Activated B cell treated with CpG ODN at 0.5 μM for 24 hours (primary cell): Measurements from ENCODE around the gene SSR4. TPM values are rescaled to one million over a fixed set of nuclear protein-coding genes. Genes with fewer than 3 reads are reported as not detected.

Experiments used
- ATAC-seq: fragments of 200-7000 bp; cut with Tn5 transposase; one replicate; pipeline ENCODE4 v1.10.0; 2021; ENCODE audit warnings: low read depth, mild to moderate bottlenecking, moderate library complexity
- CTCF ChIA-PET: fragments of 350-600 bp; sonication (Branson Sonifier 250); formaldehyde crosslinking; loops from one replicate; lab custom pipeline; 2021; ENCODE audit warnings: antibody characterized with exemption; lab: Charles Lee
- POLR2A ChIA-PET: fragments of 350-600 bp; sonication (Branson Sonifier 250); formaldehyde crosslinking; loops from one replicate; lab custom pipeline; 2021; ENCODE audit warnings: antibody characterized with exemption; lab: Charles Lee
- DNase-seq: peaks from one replicate; pipeline ENCODE4 v3.0.0; 2022
- H3K27ac Mint-ChIP-seq: one replicate; pipeline ENCODE4 v1.8.0; 2020; ENCODE audit warnings: mixed read lengths
- H3K27me3 Mint-ChIP-seq: one replicate; pipeline ENCODE4 v1.8.0; 2021; ENCODE audit warnings: mixed read lengths
- H3K36me3 Mint-ChIP-seq: one replicate; pipeline ENCODE4 v1.8.0; 2021; ENCODE audit warnings: low read depth, mixed read lengths
- H3K4me1 Mint-ChIP-seq: one replicate; pipeline ENCODE4 v1.8.0; 2021; ENCODE audit warnings: mixed read lengths
- H3K4me3 Mint-ChIP-seq: one replicate; pipeline ENCODE4 v1.8.0; 2020; ENCODE audit warnings: mild to moderate bottlenecking, mixed read lengths
- H3K9me3 Mint-ChIP-seq: one replicate; pipeline ENCODE4 v1.8.0; 2020; ENCODE audit warnings: mixed read lengths
- CTCF ChIP-seq: fragments of 200-600 bp; IDR thresholded peaks from one replicate; pipeline ENCODE4 v1.8.0; 2022; ENCODE audit warnings: antibody characterized with exemption, mild to moderate bottlenecking
- intact Hi-C: fragments of 100-400 bp; cut with micrococcal nuclease; formaldehyde crosslinking; loops from one replicate; pipeline ENCODE4 v1.15.1; 2024
- total RNA-seq: library from RNA; stranded (reverse); gene quantifications from 2 replicates; pipeline ENCODE4 v1.2.3, GENCODE V29; 2022

Gene SSR4
- total RNA-seq, 1 donor from 2014 or later = 160 TPM

GRCh38 chrX:153773218-153773611 lies 21.3 kb upstream of the SSR4 start:
- H3K27ac Mint-ChIP-seq = no peak overlapping the region
- no peaks in the 10 kb centered on the region for H3K9me3 Mint-ChIP-seq
- DNase-seq = no peak
- H3K27me3 Mint-ChIP-seq = no peaks in the 10 kb centered on the region
- intact Hi-C loops = no loop called here
- no peak for ATAC-seq
- no peaks in the 10 kb centered on the region for H3K4me1 Mint-ChIP-seq
- H3K4me3 Mint-ChIP-seq = no peak overlapping the region
- CTCF ChIA-PET = no interaction called here
- POLR2A ChIA-PET = no interaction called here
- no peaks in the 10 kb centered on the region for H3K36me3 Mint-ChIP-seq
- TF ChIP-seq CTCF = no peak

- ChIA-PET POLR2A (no interaction called here), CTCF (no interaction called here)
- Mint-ChIP-seq H3K4me1 (no peaks in the 10 kb centered on the region), H3K27ac (no peak overlapping the region), H3K9me3 (no peaks in the 10 kb centered on the region), H3K4me3 (no peak overlapping the region), H3K27me3 (no peaks in the 10 kb centered on the region), H3K36me3 (no peaks in the 10 kb centered on the region)
- TF ChIP-seq CTCF = no peak
- ATAC-seq = no peak
- intact Hi-C loops = no loop called here
- DNase-seq = no peak
These were observed 20.5 kb upstream of the SSR4 start for GRCh38 chrX:153773741-153774575.

- no peaks in the 10 kb centered on the region for H3K4me1 Mint-ChIP-seq
- H3K9me3 Mint-ChIP-seq = no peaks in the 10 kb centered on the region
- CTCF ChIA-PET = no interaction called here
- H3K27ac Mint-ChIP-seq = no peak overlapping the region
- ATAC-seq (no peak), DNase-seq (no peak)
- TF ChIP-seq CTCF = no peak
- no peak overlapping the region for H3K4me3 Mint-ChIP-seq
- POLR2A ChIA-PET = no interaction called here
- intact Hi-C loops = no loop called here
- H3K36me3 Mint-ChIP-seq = no peaks in the 10 kb centered on the region
- H3K27me3 Mint-ChIP-seq = peaks cover 2% of the 10 kb centered on the region
These were observed 19.7 kb upstream of the SSR4 start for GRCh38 chrX:153774576-153775292.

GRCh38 chrX:153775293-153776119 lies 19.0 kb upstream of the SSR4 start:
- Mint-ChIP-seq H3K36me3 (no peaks in the 10 kb centered on the region), H3K27ac (no peak overlapping the region), H3K9me3 (no peaks in the 10 kb centered on the region), H3K4me1 (peaks cover 4% of the 10 kb centered on the region), H3K27me3 (peaks cover 3% of the 10 kb centered on the region), H3K4me3 (no peak overlapping the region)
- no peak for TF ChIP-seq CTCF
- intact Hi-C loops = no loop called here
- DNase-seq (no peak), ATAC-seq (no peak)
- POLR2A ChIA-PET = no interaction called here
- CTCF ChIA-PET = no interaction called here
